Measurements from ENCODE around the gene WSCD1. TPM values are rescaled to one million over a fixed set of nuclear protein-coding genes. Genes with fewer than 3 reads are reported as not detected.

Gene WSCD1
- total and polyA plus RNA-seq, 2 donors (not counting 1 experiment from before 2014, with no cell fraction given): not detected

DNA sequence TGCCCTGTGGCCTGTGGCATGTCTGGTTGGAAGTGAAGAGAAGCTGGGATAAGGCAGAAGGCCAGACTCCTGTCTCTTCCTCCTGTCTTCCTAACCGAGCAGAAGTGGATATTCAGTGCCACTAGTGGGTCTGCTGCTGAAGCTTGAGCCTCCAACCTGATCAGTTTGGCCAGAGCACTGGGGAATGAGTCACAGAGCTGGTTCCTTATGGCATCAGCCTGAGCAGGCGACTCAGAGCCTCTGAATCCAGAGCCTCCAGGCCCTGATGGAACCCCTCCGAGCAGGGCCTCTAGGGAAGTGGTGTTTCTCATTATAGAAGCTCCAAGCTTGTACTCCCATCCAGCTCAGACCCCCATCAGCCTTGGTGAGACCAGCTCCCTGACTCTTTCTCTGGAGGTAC, 2.0 kb downstream of the WSCD1 start:
- Mint-ChIP-seq H3K9me3 (ENCODE audit: insufficient read depth) (no peaks in the 10 kb centered on the region), H3K4me3 (peak overlapping the region; percentile 44), H3K4me1 (peaks cover 14% of the 10 kb centered on the region), H3K27me3 (peaks cover 58% of the 10 kb centered on the region), H3K27ac (no peak overlapping the region)
- CTCF ChIA-PET: interaction anchor here (1.1 kb wide), 1 partner anchor 13 kb away, joined by 4 read pairs; no protein-coding TSS in a partner anchor
- H3K4me2 ChIP-seq (replicated peaks; ENCODE audit: low read depth, low read length, poor library complexity, severe bottlenecking): no peak overlapping the region
- no peak overlapping the region for H3K4me3 ChIP-seq (ENCODE audit: control extremely low read depth in 1 of 5, extremely low read depth in 1 of 5, insufficient read depth in 1 of 5, low read depth in 2 of 5, low read length in 4 of 5)
- H4K20me1 ChIP-seq (ENCODE audit: control insufficient read depth, insufficient read depth, low read length, poor library complexity, severe bottlenecking): no peaks in the 10 kb centered on the region
- 78% methylated on average over 2 of the region's 3 CpGs for WGBS (ENCODE audit: insufficient coverage)
- peaks cover 0 to 42% (median 8%) of the 10 kb centered on the region in 4 experiments for H3K27me3 ChIP-seq (replicated peaks in 1 of 4; ENCODE audit: control extremely low read depth in 1 of 4, control insufficient read depth in 3 of 4, insufficient read depth in 4 of 4, low read length in 3 of 4)
- H2AFZ ChIP-seq (ENCODE audit: insufficient read depth, low read depth, low read length, poor library complexity, severe bottlenecking): no peak overlapping the region
- POLR2A ChIA-PET: no interaction called here
- H3K36me3 ChIP-seq (replicated peaks in 1 of 2; ENCODE audit: control extremely low read depth in 1 of 2, control insufficient read depth in 1 of 2, extremely low read depth in 1 of 2, insufficient read depth in 2 of 2, low read length in 1 of 2): no peaks in the 10 kb centered on the region
- no peak overlapping the region for H3K27ac ChIP-seq (ENCODE audit: low read length in 2 of 2)
- DNase-seq (no peak), ATAC-seq (ENCODE audit: low read depth) (no peak)
- no peaks in the 10 kb centered on the region for H3K79me2 ChIP-seq (ENCODE audit: control insufficient read depth, insufficient read depth, low read length)
- no peak for TF ChIP-seq EZH2 (IDR thresholded peaks at IDR 0.05; ENCODE audit: borderline replicate concordance, insufficient read depth, low read depth, low read length, poor library complexity, severe bottlenecking)
- TF ChIP-seq, protein P1, sequence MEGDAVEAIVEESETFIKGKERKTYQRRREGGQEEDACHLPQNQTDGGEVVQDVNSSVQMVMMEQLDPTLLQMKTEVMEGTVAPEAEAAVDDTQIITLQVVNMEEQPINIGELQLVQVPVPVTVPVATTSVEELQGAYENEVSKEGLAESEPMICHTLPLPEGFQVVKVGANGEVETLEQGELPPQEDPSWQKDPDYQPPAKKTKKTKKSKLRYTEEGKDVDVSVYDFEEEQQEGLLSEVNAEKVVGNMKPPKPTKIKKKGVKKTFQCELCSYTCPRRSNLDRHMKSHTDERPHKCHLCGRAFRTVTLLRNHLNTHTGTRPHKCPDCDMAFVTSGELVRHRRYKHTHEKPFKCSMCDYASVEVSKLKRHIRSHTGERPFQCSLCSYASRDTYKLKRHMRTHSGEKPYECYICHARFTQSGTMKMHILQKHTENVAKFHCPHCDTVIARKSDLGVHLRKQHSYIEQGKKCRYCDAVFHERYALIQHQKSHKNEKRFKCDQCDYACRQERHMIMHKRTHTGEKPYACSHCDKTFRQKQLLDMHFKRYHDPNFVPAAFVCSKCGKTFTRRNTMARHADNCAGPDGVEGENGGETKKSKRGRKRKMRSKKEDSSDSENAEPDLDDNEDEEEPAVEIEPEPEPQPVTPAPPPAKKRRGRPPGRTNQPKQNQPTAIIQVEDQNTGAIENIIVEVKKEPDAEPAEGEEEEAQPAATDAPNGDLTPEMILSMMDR (IDR thresholded peaks at IDR 0.05): no peak
- H3K4me1 ChIP-seq (ENCODE audit: control insufficient read depth in 2 of 2, insufficient read depth in 2 of 2, low read length in 2 of 2): peaks cover 7 to 12% of the 10 kb centered on the region in 2 donors
- no peak overlapping the region for H3K9ac ChIP-seq (ENCODE audit: low read length)
- H3K9me3 ChIP-seq (ENCODE audit: control extremely low read depth in 1 of 3, control insufficient read depth in 2 of 3, insufficient read depth in 1 of 3, low read length in 2 of 3): peaks cover 0 to 2% (median 0%) of the 10 kb centered on the region in 3 donors
- intact Hi-C loops (cut with micrococcal nuclease): no loop called here

DNA sequence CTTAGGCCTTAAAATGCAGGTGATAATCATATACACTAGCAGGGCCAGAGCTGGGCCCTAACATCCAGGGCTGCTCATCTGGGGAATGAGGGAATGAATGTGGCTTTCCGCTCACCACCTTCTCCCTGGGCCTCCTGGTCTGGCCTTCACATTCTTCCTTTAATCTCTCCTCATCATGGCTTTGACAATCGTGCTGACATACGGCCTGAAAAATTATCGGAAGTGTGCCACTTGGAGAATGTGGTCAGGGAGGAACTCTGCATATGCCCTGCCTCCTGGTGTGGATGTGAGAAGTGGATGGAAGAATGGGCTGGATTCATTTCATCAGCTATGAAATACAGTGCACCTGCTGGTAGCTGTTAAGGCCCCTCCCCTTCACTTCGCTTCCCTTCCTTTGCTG, 2.4 kb downstream of the WSCD1 start:
- Mint-ChIP-seq H3K4me3 (no peak overlapping the region), H3K27me3 (peaks cover 54% of the 10 kb centered on the region)
- no peaks in the 10 kb centered on the region for H3K36me3 ChIP-seq (replicated peaks in 1 of 2; ENCODE audit: control extremely low read depth in 1 of 2, control insufficient read depth in 1 of 2, extremely low read depth in 1 of 2, insufficient read depth in 2 of 2, low read length in 1 of 2)

More for the DNA sequence above, 2.4 kb downstream of the WSCD1 start:
- Histone ChIP-seq H3K27me3 (replicated peaks in 1 of 4; ENCODE audit: control extremely low read depth in 1 of 4, control insufficient read depth in 3 of 4, insufficient read depth in 4 of 4, low read length in 3 of 4) (peaks cover 0 to 42% (median 8%) of the 10 kb centered on the region in 4 experiments), H4K20me1 (ENCODE audit: control insufficient read depth, insufficient read depth, low read length, poor library complexity, severe bottlenecking) (no peaks in the 10 kb centered on the region), H3K4me2 (replicated peaks; ENCODE audit: low read depth, low read length, poor library complexity, severe bottlenecking) (no peak overlapping the region), H3K4me3 (ENCODE audit: control extremely low read depth in 1 of 5, extremely low read depth in 1 of 5, insufficient read depth in 1 of 5, low read depth in 2 of 5, low read length in 4 of 5) (no peak overlapping the region), H3K9ac (ENCODE audit: low read length) (no peak overlapping the region), H3K9me3 (ENCODE audit: control extremely low read depth in 1 of 3, control insufficient read depth in 2 of 3, insufficient read depth in 1 of 3, low read length in 2 of 3) (peaks cover 0 to 2% (median 0%) of the 10 kb centered on the region in 3 donors), H3K79me2 (ENCODE audit: control insufficient read depth, insufficient read depth, low read length) (no peaks in the 10 kb centered on the region), H3K4me1 (ENCODE audit: control insufficient read depth in 2 of 2, insufficient read depth in 2 of 2, low read length in 2 of 2) (peaks cover 7 to 12% of the 10 kb centered on the region in 2 donors), H2AFZ (ENCODE audit: insufficient read depth, low read depth, low read length, poor library complexity, severe bottlenecking) (no peak overlapping the region), H3K27ac (ENCODE audit: low read length in 2 of 2) (no peak overlapping the region)
- no peak for ATAC-seq (ENCODE audit: low read depth)
- CTCF ChIA-PET: interaction anchor here (1.1 kb wide), 1 partner anchor 13 kb away, joined by 4 read pairs; no protein-coding TSS in a partner anchor
- no peak for DNase-seq
- no peak overlapping the region for H3K27ac Mint-ChIP-seq
- TF ChIP-seq EZH2 (IDR thresholded peaks at IDR 0.05; ENCODE audit: borderline replicate concordance, insufficient read depth, low read depth, low read length, poor library complexity, severe bottlenecking): no peak
- TF ChIP-seq, protein P1 (IDR thresholded peaks at IDR 0.05): no peak
- WGBS (ENCODE audit: insufficient coverage): 100% methylated on average over 4 of the region's 5 CpGs
- peaks cover 14% of the 10 kb centered on the region for H3K4me1 Mint-ChIP-seq
- intact Hi-C loops (cut with micrococcal nuclease): no loop called here
- POLR2A ChIA-PET: no interaction called here
- no peaks in the 10 kb centered on the region for H3K9me3 Mint-ChIP-seq (ENCODE audit: insufficient read depth)
